HEK293 (cell line): ENCODE results near the gene PDE4B.

Experiments
- CTCF ChIP-seq: fragments of 450-650 bp; formaldehyde crosslinking; IDR thresholded peaks from 2 replicates; pipeline ENCODE4 v1.5.1; 2016; ENCODE audit warnings: missing biosample characterization, missing genetic modification characterization
- IKZF3 ChIP-seq: fragments of 450-650 bp; IDR thresholded peaks from 2 replicates; pipeline ENCODE4 v1.5.0; 2018; ENCODE audit warnings: missing biosample characterization, mild to moderate bottlenecking, missing genetic modification characterization, moderate library complexity
- KLF1 ChIP-seq: fragments of 450-650 bp; formaldehyde crosslinking; IDR thresholded peaks from 2 replicates; pipeline ENCODE4 v1.5.1; 2016; ENCODE audit warnings: missing biosample characterization, missing genetic modification characterization
- REPIN1 ChIP-seq: fragments of 450-650 bp; formaldehyde crosslinking; IDR thresholded peaks from 2 replicates; pipeline ENCODE4 v1.5.1; 2017; ENCODE audit warnings: missing biosample characterization, missing genetic modification characterization, low read depth
- ZBTB21 ChIP-seq: fragments of 450-650 bp; formaldehyde crosslinking; IDR thresholded peaks from 2 replicates; pipeline ENCODE4 v1.5.1; 2017; ENCODE audit warnings: missing biosample characterization, missing genetic modification characterization
- ZFP37 ChIP-seq: fragments of 450-650 bp; formaldehyde crosslinking; IDR thresholded peaks from 2 replicates; pipeline ENCODE4 v1.5.1; 2016; ENCODE audit warnings: missing biosample characterization, missing genetic modification characterization
- ZNF292 ChIP-seq: fragments of 450-650 bp; formaldehyde crosslinking; IDR thresholded peaks from 2 replicates; pipeline ENCODE4 v1.5.1; 2016; ENCODE audit warnings: low read depth, missing biosample characterization, missing genetic modification characterization, borderline replicate concordance
- ZNF449 ChIP-seq: fragments of 450-650 bp; formaldehyde crosslinking; IDR thresholded peaks from 2 replicates; pipeline ENCODE4 v1.5.1; 2017; ENCODE audit warnings: missing biosample characterization, mild to moderate bottlenecking, missing genetic modification characterization, moderate library complexity
- ZNF544 ChIP-seq: fragments of 450-650 bp; formaldehyde crosslinking; IDR thresholded peaks from 2 replicates; pipeline ENCODE4 v1.5.0; 2017; ENCODE audit warnings: missing biosample characterization, missing genetic modification characterization

GRCh38 chr1:66330722-66331141, 538.0 kb downstream of the PDE4B start:
- no peak for TF ChIP-seq ZFP37 (tag by site-specific recombination)
- TF ChIP-seq REPIN1 (tag by site-specific recombination): no peak
- TF ChIP-seq CTCF (tag by site-specific recombination): no peak
- TF ChIP-seq ZNF449 (tag by site-specific recombination): no peak
- TF ChIP-seq KLF1 (tag by site-specific recombination): no peak
- no peak for TF ChIP-seq IKZF3 (tag by site-specific recombination)
- TF ChIP-seq ZBTB21 (tag by site-specific recombination): no peak
- no peak for TF ChIP-seq ZNF544 (tag by site-specific recombination)
- no peak for TF ChIP-seq ZNF292 (tag by site-specific recombination)
